Measurements from ENCODE around the gene C17orf58. TPM values are rescaled to one million over a fixed set of nuclear protein-coding genes. Genes with fewer than 3 reads are reported as not detected.

Gene C17orf58
- total and polyA plus RNA-seq, 9 of the 15 experiments (the other 6 are each of a cell fraction or from before 2014, with no cell fraction given), result 8.6 to 37.4 (median 27.6) TPM

DNA sequence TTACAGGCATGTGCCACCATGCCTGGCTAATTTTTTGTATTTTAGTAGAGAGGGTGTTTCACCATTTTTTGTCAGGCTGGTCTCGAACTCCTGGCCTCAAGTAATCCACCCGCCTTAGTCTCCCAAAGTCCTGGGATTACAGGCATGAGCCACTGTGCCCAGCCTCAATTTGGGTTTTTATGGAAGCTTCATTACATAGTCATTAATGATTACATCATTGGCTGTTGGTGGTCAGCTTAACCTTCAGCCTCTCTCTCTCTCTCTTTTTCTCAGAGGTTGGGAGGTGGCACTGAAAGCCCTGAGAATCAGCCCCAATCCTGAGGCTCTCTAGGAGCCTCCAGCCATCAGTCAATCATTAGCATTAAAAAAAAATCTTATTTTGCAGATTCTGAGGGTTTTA, 45.3 kb downstream of the C17orf58 start:
- Histone ChIP-seq H2AFZ (ENCODE audit: low read depth, low read length) (no peak overlapping the region), H3K27ac (ENCODE audit: extremely low read depth, low read depth, low read length) (no peak overlapping the region), H4K20me1 (replicated peaks; ENCODE audit: control insufficient read depth, insufficient read depth, low read length) (no peaks in the 10 kb centered on the region), H3K27me3 (ENCODE audit: control insufficient read depth in 2 of 2, insufficient read depth in 2 of 2, low read length in 2 of 2) (no peaks in the 10 kb centered on the region), H3K4me3 (no peak overlapping the region), H3K9ac (ENCODE audit: insufficient read depth in 1 of 2, low read depth in 2 of 2, low read length in 2 of 2) (no peak overlapping the region), H3K9me3 (replicated peaks; ENCODE audit: control insufficient read depth, insufficient read depth, low read depth, low read length) (no peaks in the 10 kb centered on the region), H3K4me1 (replicated peaks in 1 of 2; ENCODE audit: control insufficient read depth in 2 of 2, insufficient read depth in 2 of 2, low read length in 2 of 2) (peaks cover 0 to 3% of the 10 kb centered on the region in 2 experiments; a peak in 2 of 5 replicates), H3K79me2 (ENCODE audit: control insufficient read depth, insufficient read depth, low read length) (no peaks in the 10 kb centered on the region), H3K4me2 (ENCODE audit: insufficient read depth, low read length) (no peak overlapping the region), H3K9me1 (ENCODE audit: control insufficient read depth, insufficient read depth, low read length) (no peaks in the 10 kb centered on the region), H3K36me3 (ENCODE audit: control insufficient read depth, insufficient read depth, low read length) (peaks cover 64% of the 10 kb centered on the region)
- DNase-seq (ENCODE audit: extremely low read depth in 1 of 4, low spot score in 3 of 4) (no peak), FAIRE-seq (no peak), ATAC-seq (no peak)
- BruUV-seq (replicated peaks), result no TSS peak
- in situ Hi-C loops (cut with MboI), result loop anchor here (25.0 kb wide), 2 partner anchors 511 to 811 kb away; partner anchors contain the start of gene WIPI1
- ChIA-PET CTCF (ENCODE audit: low intra/inter-chr PET ratio) (no interaction called here), POLR2A (no interaction called here)
- intact Hi-C loops (cut with micrococcal nuclease), result no loop called here
- 95% methylated on average over 2 of the region's 2 CpGs for WGBS (ENCODE audit: insufficient coverage, low coverage, missing lambda C conversion rate)
- TF ChIP-seq ZSCAN32 (CRISPR knock-in tag; IDR thresholded peaks at IDR 0.05) (no peak), DPF2 (IDR thresholded peaks at IDR 0.05) (no peak), CTBP1 (IDR thresholded peaks at IDR 0.05; ENCODE audit: borderline replicate concordance) (no peak), TAF15 (IDR thresholded peaks at IDR 0.05; ENCODE audit: low read depth, low read length) (no peak), EGR1 (conservative IDR thresholded peaks at IDR 0.05) (no peak), HDAC8 (tag; IDR thresholded peaks at IDR 0.05) (no peak), BRF1 (IDR thresholded peaks at IDR 0.05; ENCODE audit: borderline replicate concordance, extremely low read depth, insufficient read length) (no peak), GTF2E2 (tag; IDR thresholded peaks at IDR 0.05) (no peak), ZNF282 (CRISPR knock-in tag; IDR thresholded peaks at IDR 0.05) (no peak), POLR2A (conservative IDR thresholded peaks at IDR 0.05) (no peak)
- TF ChIP-seq, protein P1, sequence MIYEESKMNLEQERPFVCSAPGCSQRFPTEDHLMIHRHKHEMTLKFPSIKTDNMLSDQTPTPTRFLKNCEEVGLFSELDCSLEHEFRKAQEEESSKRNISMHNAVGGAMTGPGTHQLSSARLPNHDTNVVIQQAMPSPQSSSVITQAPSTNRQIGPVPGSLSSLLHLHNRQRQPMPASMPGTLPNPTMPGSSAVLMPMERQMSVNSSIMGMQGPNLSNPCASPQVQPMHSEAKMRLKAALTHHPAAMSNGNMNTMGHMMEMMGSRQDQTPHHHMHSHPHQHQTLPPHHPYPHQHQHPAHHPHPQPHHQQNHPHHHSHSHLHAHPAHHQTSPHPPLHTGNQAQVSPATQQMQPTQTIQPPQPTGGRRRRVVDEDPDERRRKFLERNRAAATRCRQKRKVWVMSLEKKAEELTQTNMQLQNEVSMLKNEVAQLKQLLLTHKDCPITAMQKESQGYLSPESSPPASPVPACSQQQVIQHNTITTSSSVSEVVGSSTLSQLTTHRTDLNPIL (CRISPR knock-in tag; IDR thresholded peaks at IDR 0.05), result no peak
- TF ChIP-seq, protein P2, sequence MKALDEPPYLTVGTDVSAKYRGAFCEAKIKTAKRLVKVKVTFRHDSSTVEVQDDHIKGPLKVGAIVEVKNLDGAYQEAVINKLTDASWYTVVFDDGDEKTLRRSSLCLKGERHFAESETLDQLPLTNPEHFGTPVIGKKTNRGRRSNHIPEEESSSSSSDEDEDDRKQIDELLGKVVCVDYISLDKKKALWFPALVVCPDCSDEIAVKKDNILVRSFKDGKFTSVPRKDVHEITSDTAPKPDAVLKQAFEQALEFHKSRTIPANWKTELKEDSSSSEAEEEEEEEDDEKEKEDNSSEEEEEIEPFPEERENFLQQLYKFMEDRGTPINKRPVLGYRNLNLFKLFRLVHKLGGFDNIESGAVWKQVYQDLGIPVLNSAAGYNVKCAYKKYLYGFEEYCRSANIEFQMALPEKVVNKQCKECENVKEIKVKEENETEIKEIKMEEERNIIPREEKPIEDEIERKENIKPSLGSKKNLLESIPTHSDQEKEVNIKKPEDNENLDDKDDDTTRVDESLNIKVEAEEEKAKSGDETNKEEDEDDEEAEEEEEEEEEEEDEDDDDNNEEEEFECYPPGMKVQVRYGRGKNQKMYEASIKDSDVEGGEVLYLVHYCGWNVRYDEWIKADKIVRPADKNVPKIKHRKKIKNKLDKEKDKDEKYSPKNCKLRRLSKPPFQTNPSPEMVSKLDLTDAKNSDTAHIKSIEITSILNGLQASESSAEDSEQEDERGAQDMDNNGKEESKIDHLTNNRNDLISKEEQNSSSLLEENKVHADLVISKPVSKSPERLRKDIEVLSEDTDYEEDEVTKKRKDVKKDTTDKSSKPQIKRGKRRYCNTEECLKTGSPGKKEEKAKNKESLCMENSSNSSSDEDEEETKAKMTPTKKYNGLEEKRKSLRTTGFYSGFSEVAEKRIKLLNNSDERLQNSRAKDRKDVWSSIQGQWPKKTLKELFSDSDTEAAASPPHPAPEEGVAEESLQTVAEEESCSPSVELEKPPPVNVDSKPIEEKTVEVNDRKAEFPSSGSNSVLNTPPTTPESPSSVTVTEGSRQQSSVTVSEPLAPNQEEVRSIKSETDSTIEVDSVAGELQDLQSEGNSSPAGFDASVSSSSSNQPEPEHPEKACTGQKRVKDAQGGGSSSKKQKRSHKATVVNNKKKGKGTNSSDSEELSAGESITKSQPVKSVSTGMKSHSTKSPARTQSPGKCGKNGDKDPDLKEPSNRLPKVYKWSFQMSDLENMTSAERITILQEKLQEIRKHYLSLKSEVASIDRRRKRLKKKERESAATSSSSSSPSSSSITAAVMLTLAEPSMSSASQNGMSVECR (CRISPR knock-in tag; IDR thresholded peaks at IDR 0.05), result no peak
- TF ChIP-seq, protein P3, sequence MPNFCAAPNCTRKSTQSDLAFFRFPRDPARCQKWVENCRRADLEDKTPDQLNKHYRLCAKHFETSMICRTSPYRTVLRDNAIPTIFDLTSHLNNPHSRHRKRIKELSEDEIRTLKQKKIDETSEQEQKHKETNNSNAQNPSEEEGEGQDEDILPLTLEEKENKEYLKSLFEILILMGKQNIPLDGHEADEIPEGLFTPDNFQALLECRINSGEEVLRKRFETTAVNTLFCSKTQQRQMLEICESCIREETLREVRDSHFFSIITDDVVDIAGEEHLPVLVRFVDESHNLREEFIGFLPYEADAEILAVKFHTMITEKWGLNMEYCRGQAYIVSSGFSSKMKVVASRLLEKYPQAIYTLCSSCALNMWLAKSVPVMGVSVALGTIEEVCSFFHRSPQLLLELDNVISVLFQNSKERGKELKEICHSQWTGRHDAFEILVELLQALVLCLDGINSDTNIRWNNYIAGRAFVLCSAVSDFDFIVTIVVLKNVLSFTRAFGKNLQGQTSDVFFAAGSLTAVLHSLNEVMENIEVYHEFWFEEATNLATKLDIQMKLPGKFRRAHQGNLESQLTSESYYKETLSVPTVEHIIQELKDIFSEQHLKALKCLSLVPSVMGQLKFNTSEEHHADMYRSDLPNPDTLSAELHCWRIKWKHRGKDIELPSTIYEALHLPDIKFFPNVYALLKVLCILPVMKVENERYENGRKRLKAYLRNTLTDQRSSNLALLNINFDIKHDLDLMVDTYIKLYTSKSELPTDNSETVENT (CRISPR knock-in tag; IDR thresholded peaks at IDR 0.05), result no peak
